Measurements from ENCODE around the gene RCOR2. TPM values are rescaled to one million over a fixed set of nuclear protein-coding genes. Genes with fewer than 3 reads are reported as not detected.

RCOR2 gene
- total RNA-seq, 2 experiments from 2014 or later: 0.61 to 2.1 TPM

- no peaks in the 10 kb centered on the region for H3K9me3 Mint-ChIP-seq
- ATAC-seq: no peak
- ChIA-PET POLR2A (no interaction called here), CTCF (interaction anchor here (1.0 to 1.5 kb wide), 4 partner anchors 26 to 78 kb away, joined by 3 to 5 read pairs (median 4); no protein-coding TSS in a partner anchor)
- intact Hi-C loops (cut with micrococcal nuclease): no loop called here
- H3K4me3 Mint-ChIP-seq: no peak overlapping the region
- TF ChIP-seq, protein P1, sequence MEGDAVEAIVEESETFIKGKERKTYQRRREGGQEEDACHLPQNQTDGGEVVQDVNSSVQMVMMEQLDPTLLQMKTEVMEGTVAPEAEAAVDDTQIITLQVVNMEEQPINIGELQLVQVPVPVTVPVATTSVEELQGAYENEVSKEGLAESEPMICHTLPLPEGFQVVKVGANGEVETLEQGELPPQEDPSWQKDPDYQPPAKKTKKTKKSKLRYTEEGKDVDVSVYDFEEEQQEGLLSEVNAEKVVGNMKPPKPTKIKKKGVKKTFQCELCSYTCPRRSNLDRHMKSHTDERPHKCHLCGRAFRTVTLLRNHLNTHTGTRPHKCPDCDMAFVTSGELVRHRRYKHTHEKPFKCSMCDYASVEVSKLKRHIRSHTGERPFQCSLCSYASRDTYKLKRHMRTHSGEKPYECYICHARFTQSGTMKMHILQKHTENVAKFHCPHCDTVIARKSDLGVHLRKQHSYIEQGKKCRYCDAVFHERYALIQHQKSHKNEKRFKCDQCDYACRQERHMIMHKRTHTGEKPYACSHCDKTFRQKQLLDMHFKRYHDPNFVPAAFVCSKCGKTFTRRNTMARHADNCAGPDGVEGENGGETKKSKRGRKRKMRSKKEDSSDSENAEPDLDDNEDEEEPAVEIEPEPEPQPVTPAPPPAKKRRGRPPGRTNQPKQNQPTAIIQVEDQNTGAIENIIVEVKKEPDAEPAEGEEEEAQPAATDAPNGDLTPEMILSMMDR (IDR thresholded peaks at IDR 0.05): no peak
- DNase-seq: no peak
- H3K27me3 Mint-ChIP-seq: no peaks in the 10 kb centered on the region
- H3K27ac Mint-ChIP-seq: no peak overlapping the region
- H3K4me1 Mint-ChIP-seq (ENCODE audit: low read depth): peaks cover 14% of the 10 kb centered on the region
- peaks cover 2% of the 10 kb centered on the region for H3K36me3 Mint-ChIP-seq (ENCODE audit: low read depth)
These were observed 1.9 kb downstream of the RCOR2 start for GRCh38 chr11:63914896-63915691.

DNA sequence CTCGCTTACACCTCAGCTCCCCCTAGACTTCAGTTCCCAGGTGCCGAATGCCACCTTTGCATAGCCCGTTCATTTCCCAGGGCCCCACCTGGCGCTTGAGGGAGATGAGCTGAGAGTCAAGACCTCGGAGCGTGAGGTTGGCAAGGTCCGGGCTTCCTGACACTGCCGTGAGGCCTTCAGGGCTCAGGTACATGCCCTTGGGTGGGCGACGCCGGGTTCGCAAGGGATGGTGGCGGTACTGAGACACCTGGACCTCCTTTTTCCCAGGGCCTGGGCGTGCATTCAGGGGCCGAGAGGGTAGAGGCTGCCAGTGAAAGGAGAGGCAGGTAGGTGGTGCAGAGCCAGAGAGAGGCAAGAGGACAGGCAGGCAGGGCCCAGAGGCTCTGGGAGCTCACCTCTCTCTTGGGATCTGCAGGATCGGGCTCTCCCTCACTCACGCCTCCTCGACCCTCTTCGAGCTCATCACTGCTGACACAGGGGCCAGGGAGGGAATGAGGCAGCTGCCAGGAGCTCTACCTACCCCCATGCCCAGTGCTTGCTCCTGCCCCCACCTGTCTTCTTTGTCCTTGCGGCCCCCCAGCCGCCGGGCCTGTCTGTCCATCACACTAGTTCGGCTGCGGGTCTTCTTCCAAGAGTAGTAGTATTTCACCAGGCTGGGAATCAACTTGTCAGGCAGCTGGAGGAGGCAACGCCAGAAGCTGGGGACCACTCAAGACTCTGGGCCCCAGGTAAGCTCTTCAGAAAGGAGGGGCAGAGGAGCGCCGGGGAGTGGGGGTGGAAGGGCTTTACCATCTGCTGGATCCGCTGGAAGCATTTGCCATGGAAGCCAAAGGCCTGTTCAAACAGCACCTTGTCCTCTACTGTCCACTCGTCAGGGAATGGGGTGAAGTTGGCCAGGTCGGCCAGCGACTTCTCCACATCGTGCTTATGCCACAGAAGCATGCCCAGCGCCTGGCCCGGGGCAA, 2.8 kb downstream of the RCOR2 start:
- intact Hi-C loops (cut with micrococcal nuclease): no loop called here
- Mint-ChIP-seq H3K4me1 (ENCODE audit: low read depth) (peaks cover 14% of the 10 kb centered on the region), H3K4me3 (no peak overlapping the region), H3K27me3 (no peaks in the 10 kb centered on the region), H3K27ac (no peak overlapping the region), H3K9me3 (no peaks in the 10 kb centered on the region), H3K36me3 (ENCODE audit: low read depth) (peaks cover 2% of the 10 kb centered on the region)
- CTCF ChIA-PET: interaction anchor here (0.6 to 1.5 kb wide), 3 partner anchors 25 to 262 kb away, joined by 3 to 5 read pairs (median 4); no protein-coding TSS in a partner anchor
- POLR2A ChIA-PET: interaction anchor here (0.7 kb wide), 2 partner anchors 30 to 84 kb away, joined by 3 read pairs; no protein-coding TSS in a partner anchor
- DNase-seq: no peak
- ATAC-seq: no peak
- TF ChIP-seq, protein P1 (IDR thresholded peaks at IDR 0.05): no peak

DNA sequence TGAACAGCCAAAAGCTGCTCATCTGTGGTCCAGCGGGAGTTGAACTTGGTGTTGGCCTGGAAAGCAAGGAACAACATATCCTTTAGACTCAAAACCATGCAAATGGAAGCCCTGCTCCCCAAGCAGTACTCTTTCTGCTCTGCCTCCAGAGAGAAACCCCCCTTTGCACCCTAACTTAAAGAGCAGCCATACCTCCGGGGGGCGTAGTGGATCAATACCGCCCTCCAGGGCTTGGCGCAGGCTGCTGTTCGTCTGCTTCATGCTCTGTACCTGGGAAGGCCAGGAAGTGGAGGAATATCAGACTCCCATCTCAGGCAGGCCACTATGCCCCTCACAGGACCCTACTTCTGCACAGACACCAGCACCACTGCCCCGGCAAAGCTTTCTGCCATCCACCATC, 4.3 kb downstream of the RCOR2 start:
- no peaks in the 10 kb centered on the region for H3K27me3 Mint-ChIP-seq
- peaks cover 6% of the 10 kb centered on the region for H3K4me1 Mint-ChIP-seq (ENCODE audit: low read depth)
- ChIA-PET POLR2A (interaction anchor here (1.0 kb wide), 1 partner anchor 75 kb away, joined by 3 read pairs; no protein-coding TSS in a partner anchor), CTCF (no interaction called here)
- H3K36me3 Mint-ChIP-seq (ENCODE audit: low read depth): peaks cover 2% of the 10 kb centered on the region
- H3K9me3 Mint-ChIP-seq: no peaks in the 10 kb centered on the region
- H3K27ac Mint-ChIP-seq: no peak overlapping the region
- H3K4me3 Mint-ChIP-seq: no peak overlapping the region
- TF ChIP-seq, protein P1 (IDR thresholded peaks at IDR 0.05): no peak
- DNase-seq (no peak), ATAC-seq (no peak)
- intact Hi-C loops (cut with micrococcal nuclease): no loop called here

GRCh38 chr11:63911876-63912275, 5.1 kb downstream of the RCOR2 start:
- CTCF ChIA-PET: interaction anchor here (1.2 kb wide), 1 partner anchor 9 kb away, joined by 3 read pairs; no protein-coding TSS in a partner anchor
- H3K4me1 Mint-ChIP-seq (ENCODE audit: low read depth): peaks cover 4% of the 10 kb centered on the region
- intact Hi-C loops (cut with micrococcal nuclease): no loop called here
- POLR2A ChIA-PET: no interaction called here
- no peak overlapping the region for H3K27ac Mint-ChIP-seq
- ATAC-seq (no peak), DNase-seq (no peak)
- H3K4me3 Mint-ChIP-seq: no peak overlapping the region
- no peaks in the 10 kb centered on the region for H3K27me3 Mint-ChIP-seq
- peaks cover 2% of the 10 kb centered on the region for H3K36me3 Mint-ChIP-seq (ENCODE audit: low read depth)
- no peaks in the 10 kb centered on the region for H3K9me3 Mint-ChIP-seq
- TF ChIP-seq, protein P1 (IDR thresholded peaks at IDR 0.05): no peak
